GM12873 (cell line): ENCODE measurements around the gene ADGRG4.

ENCODE experiments used
- CTCF ChIP-seq: IDR thresholded peaks from 2 replicates; pipeline ENCODE4 v1.5.1; 2012; ENCODE audit warnings: low read depth, mild to moderate bottlenecking, moderate library complexity, low read length, control low read depth; ENCODE audit not compliant: insufficient read depth; ENCODE audit errors: missing control alignments

The ADGRG4 gene

DNA sequence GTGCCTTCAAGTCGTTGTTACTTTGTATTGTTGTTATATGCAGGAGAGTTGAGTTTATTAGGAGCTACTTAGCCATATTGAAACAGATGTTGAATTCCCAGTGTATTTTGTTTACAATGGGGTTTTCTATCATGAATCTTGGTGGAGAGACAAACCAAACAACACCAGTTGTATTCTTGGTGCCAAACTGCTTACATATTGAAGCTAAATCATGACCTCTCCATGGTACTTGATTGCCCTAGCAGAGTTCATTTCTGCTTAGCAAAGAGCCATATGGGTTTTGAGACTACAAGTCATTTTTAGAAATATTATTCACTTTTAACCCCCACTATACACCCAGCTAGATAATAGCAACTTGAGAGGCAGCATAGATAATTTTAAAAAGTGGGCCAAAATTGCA is 85.4 kb downstream of the ADGRG4 start:
- TF ChIP-seq CTCF = no peak

- no peak for TF ChIP-seq CTCF
Measured at GRCh38 chrX:136386826-136387225, 86.1 kb downstream of the ADGRG4 start.

DNA sequence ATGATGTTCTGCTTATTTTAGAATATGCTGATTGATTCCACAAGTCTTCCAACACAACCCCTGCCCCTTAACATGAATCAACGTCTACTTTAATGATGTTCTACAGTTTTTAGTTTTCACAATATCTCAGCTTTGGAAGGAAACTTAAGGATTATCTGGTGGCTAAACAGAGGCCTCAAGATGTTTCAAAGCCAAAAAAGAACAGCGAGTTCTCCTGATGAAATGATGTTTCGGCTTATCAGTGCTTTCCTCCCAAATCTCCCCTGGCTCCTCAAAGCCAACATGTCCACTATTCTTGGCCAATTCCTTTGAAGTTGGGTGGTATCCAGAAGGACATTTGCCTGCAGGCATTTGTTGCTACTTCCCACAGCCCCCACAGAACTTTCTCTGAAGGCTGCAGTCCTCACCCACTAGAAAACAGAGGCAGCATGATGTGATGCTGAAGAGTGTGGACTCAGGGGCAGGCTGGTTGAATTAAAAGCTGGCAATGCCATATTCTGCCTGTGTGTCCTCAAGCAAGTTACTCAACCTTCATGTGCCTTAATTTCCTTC is 87.3 kb downstream of the ADGRG4 start:
- TF ChIP-seq CTCF = no peak

DNA sequence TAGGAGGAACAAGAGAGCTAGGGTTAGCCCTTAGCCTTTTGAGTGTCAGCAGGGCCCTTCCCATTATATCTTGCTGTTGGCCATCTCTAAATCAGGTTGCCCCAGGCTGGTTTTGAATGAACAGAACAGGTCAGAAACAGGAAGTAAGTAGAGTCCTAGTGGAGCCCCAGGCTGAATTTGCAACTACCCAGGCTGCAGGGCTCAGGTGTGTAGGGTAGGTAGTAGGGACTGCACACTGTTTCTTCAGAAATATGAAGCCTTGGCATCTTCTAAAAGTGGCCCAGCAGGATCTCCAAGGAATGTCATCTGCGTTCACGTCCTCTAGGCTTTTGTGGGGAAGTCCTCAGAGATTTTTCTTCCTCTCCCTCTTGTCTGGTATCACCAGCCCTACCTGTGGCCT is 90.2 kb downstream of the ADGRG4 start:
- no peak for TF ChIP-seq CTCF

- no peak for TF ChIP-seq CTCF
Measured at GRCh38 chrX:136395271-136395670, 94.5 kb downstream of the ADGRG4 start.

DNA sequence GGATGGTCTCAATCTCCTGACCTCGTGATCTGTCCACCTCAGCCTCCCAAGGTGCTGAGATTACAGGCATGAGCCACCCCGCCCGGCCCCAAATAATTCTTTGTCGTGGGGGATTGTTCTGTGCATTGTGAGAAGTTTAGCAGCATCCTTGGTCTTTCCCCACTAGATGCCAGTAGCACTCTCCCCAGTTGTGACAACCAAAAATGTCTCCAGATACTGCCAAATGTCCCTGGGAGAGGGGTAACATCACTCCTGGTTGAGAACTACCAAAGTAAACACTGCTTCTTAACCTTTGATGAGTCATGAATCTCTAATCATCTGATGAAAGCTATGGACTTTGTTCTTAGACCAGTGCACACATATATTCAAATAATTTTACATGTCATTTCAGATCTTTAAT is 96.2 kb downstream of the ADGRG4 start:
- TF ChIP-seq CTCF = no peak

- TF ChIP-seq CTCF = no peak
Measured at GRCh38 chrX:136405126-136405525, 104.4 kb downstream of the ADGRG4 start.
